Epithelial cell of proximal tubule (primary cell): ENCODE results near the gene MAPK8IP1. TPM values are rescaled to one million over a fixed set of nuclear protein-coding genes. Genes with fewer than 3 reads are reported as not detected.

Experiments used
- DNase-seq: peaks from one replicate; pipeline ENCODE4 v3.0.0-alpha.2; 2011; ENCODE audit warnings: low read depth
- H3K4me3 ChIP-seq: 2 replicates; pipeline ENCODE4 v1.5.1; 2011; ENCODE audit warnings: low read depth, mild to moderate bottlenecking, low read length
- CTCF ChIP-seq: conservative IDR thresholded peaks from 2 replicates; pipeline ENCODE4 v1.5.1; 2012; ENCODE audit warnings: low read depth, mild to moderate bottlenecking, low read length
- total RNA-seq: library from RNA; depleted of rRNA; stranded (reverse); fragments of >200 nt; gene quantifications from 2 replicates; pipeline ENCODE4 v1.2.3, GENCODE V29; 2015

MAPK8IP1 gene
- total RNA-seq, 1 donor from 2014 or later = 10.1 TPM

- TF ChIP-seq CTCF = no peak
- DNase-seq = no peak
- no peak overlapping the region for H3K4me3 ChIP-seq
Observed at GRCh38 chr11:45945397-45945999, 60.0 kb downstream of the MAPK8IP1 start.

DNA sequence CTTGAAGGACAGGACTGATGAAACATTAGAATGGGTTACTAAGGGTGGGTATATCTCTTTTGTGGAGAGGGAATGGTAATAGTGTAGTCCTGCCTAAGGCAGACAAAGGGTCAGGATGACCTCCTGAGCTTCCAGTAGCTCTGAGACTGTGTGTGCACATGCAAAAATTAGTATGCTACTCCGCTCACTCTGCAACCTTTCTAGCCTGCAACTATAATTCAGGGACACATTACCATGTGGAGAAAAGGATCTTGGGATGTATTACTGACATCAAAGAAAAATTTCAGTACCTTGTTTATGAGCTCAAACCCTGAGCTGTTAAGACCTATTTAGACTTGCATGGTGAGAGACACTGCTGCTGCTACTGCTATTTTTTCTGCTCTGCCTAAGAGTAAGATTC is 62.4 kb downstream of the MAPK8IP1 start:
- no peak overlapping the region for H3K4me3 ChIP-seq
- no peak for TF ChIP-seq CTCF
- DNase-seq = no peak

- TF ChIP-seq CTCF = no peak
- no peak overlapping the region for H3K4me3 ChIP-seq
- no peak for DNase-seq
Observed at GRCh38 chr11:45948356-45948755, 62.9 kb downstream of the MAPK8IP1 start.

- TF ChIP-seq CTCF = no peak
- H3K4me3 ChIP-seq = no peak overlapping the region
- DNase-seq = no peak
Observed at GRCh38 chr11:45949992-45950407, 64.5 kb downstream of the MAPK8IP1 start.

Other genes starting within 250 kb of the MAPK8IP1 start
- 0.65 and 1.5 TPM in 2 replicates for gene CHST1, start 220.0 kb upstream of the MAPK8IP1 start, total RNA-seq
- 15.1 and 17.9 TPM in 2 replicates for gene SLC35C1, start 80.5 kb upstream of the MAPK8IP1 start, total RNA-seq
- gene CRY2, start 38.2 kb upstream of the MAPK8IP1 start, total RNA-seq = 6.3 and 9.2 TPM in 2 replicates
- gene FREY1, start 21.6 kb downstream of the MAPK8IP1 start, total RNA-seq = 0.51 TPM in 1 of 2 replicates, not detected in the other
- gene PEX16, start 32.2 kb downstream of the MAPK8IP1 start, total RNA-seq = 23.4 and 24.3 TPM in 2 replicates
- gene LARGE2, start 37.0 kb downstream of the MAPK8IP1 start, total RNA-seq = 2.5 and 3.3 TPM in 2 replicates
- 5.8 and 11.6 TPM in 2 replicates for gene PHF21A, start 235.8 kb downstream of the MAPK8IP1 start, total RNA-seq